H9 (cell line): ENCODE results near the gene TUT7. TPM values are rescaled to one million over a fixed set of nuclear protein-coding genes. Genes with fewer than 3 reads are reported as not detected.

Source experiments
- DNase-seq: peaks from one replicate; pipeline ENCODE4 v3.0.0-alpha.2; 2017
- H2AFZ ChIP-seq: one replicate; pipeline ENCODE4 v1.6.1; 2013; ENCODE audit warnings: mild to moderate bottlenecking, low read length, control low read depth, moderate library complexity
- H2AK5ac ChIP-seq: 2 replicates; pipeline ENCODE4 v1.6.1; 2013; ENCODE audit warnings: low read length, control low read depth, mixed read lengths; ENCODE audit not compliant: insufficient read length
- H2BK120ac ChIP-seq: one replicate; pipeline ENCODE4 v1.6.1; 2013; ENCODE audit warnings: low read depth, mild to moderate bottlenecking, low read length, control low read depth, inconsistent platforms; ENCODE audit not compliant: poor library complexity, severe bottlenecking
- H2BK12ac ChIP-seq: 2 replicates; pipeline ENCODE4 v1.6.1; 2013; ENCODE audit warnings: low read length, control low read depth, mixed read lengths, low read depth; ENCODE audit not compliant: insufficient read length
- H2BK15ac ChIP-seq: 2 replicates; pipeline ENCODE4 v1.6.1; 2013; ENCODE audit warnings: low read depth, low read length, control low read depth
- H2BK20ac ChIP-seq: one replicate; pipeline ENCODE4 v1.6.1; 2013; ENCODE audit warnings: low read depth, mild to moderate bottlenecking, low read length, control low read depth, inconsistent platforms; ENCODE audit not compliant: poor library complexity, severe bottlenecking
- H2BK5ac ChIP-seq: 2 replicates; pipeline ENCODE4 v1.6.1; 2013; ENCODE audit warnings: low read length, control low read depth, mixed read lengths; ENCODE audit not compliant: insufficient read length
- H3K14ac ChIP-seq: 2 replicates; pipeline ENCODE4 v1.6.1; 2013; ENCODE audit warnings: low read length, control low read depth; ENCODE audit not compliant: insufficient read depth
- H3K18ac ChIP-seq: 2 replicates; pipeline ENCODE4 v1.6.1; 2013; ENCODE audit warnings: low read depth, mild to moderate bottlenecking, mixed read lengths, low read length, control low read depth; ENCODE audit not compliant: insufficient read length
- H3K23ac ChIP-seq: 2 replicates; pipeline ENCODE4 v1.6.1; 2013; ENCODE audit warnings: low read length, control low read depth, mixed read lengths, low read depth; ENCODE audit not compliant: insufficient read length
- H3K23me2 ChIP-seq: 2 replicates; pipeline ENCODE4 v1.6.1; 2013; ENCODE audit warnings: low read depth, mild to moderate bottlenecking, mixed read lengths, low read length, control low read depth; ENCODE audit not compliant: insufficient read length, poor library complexity, severe bottlenecking
- H3K27ac ChIP-seq: 2 replicates; pipeline ENCODE4 v1.5.1; 2013; ENCODE audit warnings: low read length, control low read depth, mixed read lengths, low read depth; ENCODE audit not compliant: insufficient read length
- H3K27me3 ChIP-seq: 2 replicates; pipeline ENCODE4 v1.6.1; 2013; ENCODE audit warnings: low read length, control low read depth, inconsistent platforms; ENCODE audit not compliant: insufficient read depth
- H3K4ac ChIP-seq: 2 replicates; pipeline ENCODE4 v1.6.1; 2013; ENCODE audit warnings: low read depth, mild to moderate bottlenecking, control low read depth, inconsistent platforms, low read length, moderate library complexity
- H3K4me1 ChIP-seq: 2 replicates; pipeline ENCODE4 v1.6.1; 2013; ENCODE audit warnings: low read length, control low read depth, inconsistent platforms; ENCODE audit not compliant: insufficient read depth
- H3K4me2 ChIP-seq: 2 replicates; pipeline ENCODE4 v1.6.1; 2013; ENCODE audit warnings: low read length, control low read depth, mixed read lengths; ENCODE audit not compliant: insufficient read length, insufficient read depth
- H3K56ac ChIP-seq: 2 replicates; pipeline ENCODE4 v1.6.1; 2013; ENCODE audit warnings: low read depth, mild to moderate bottlenecking, mixed read lengths, low read length, control low read depth; ENCODE audit not compliant: insufficient read length
- H3K79me1 ChIP-seq: 2 replicates; pipeline ENCODE4 v1.6.1; 2013; ENCODE audit warnings: low read depth, mild to moderate bottlenecking, moderate library complexity, low read length, control low read depth, inconsistent platforms; ENCODE audit not compliant: insufficient read depth, poor library complexity, severe bottlenecking
- H3K79me2 ChIP-seq: 2 replicates; pipeline ENCODE4 v1.6.1; 2013; ENCODE audit warnings: low read length, control low read depth, inconsistent platforms; ENCODE audit not compliant: insufficient read depth
- H3K9ac ChIP-seq: 2 replicates; pipeline ENCODE4 v1.6.1; 2013; ENCODE audit warnings: low read length, control low read depth, mixed read lengths; ENCODE audit not compliant: insufficient read length; ENCODE audit errors: extremely low read depth
- H3K9me3 ChIP-seq: one replicate; pipeline ENCODE4 v1.6.1; 2013; ENCODE audit warnings: low read depth, low read length, inconsistent platforms; ENCODE audit not compliant: control insufficient read depth
- H3T11ph ChIP-seq: one replicate; pipeline ENCODE4 v1.6.1; 2013; ENCODE audit warnings: mild to moderate bottlenecking, low read length, control low read depth, inconsistent platforms
- H4K20me1 ChIP-seq: one replicate; pipeline ENCODE4 v1.6.1; 2013; ENCODE audit not compliant: control insufficient read depth, insufficient read length, insufficient read depth
- H4K5ac ChIP-seq: 2 replicates; pipeline ENCODE4 v1.6.1; 2013; ENCODE audit warnings: low read depth, mild to moderate bottlenecking, mixed read lengths, low read length, control low read depth; ENCODE audit not compliant: insufficient read length
- H4K8ac ChIP-seq: replicated peaks from 2 replicates; pipeline ENCODE4 v1.6.1; 2013; ENCODE audit warnings: low read length, control low read depth, mixed read lengths, low read depth; ENCODE audit not compliant: insufficient read length
- H4K91ac ChIP-seq: 2 replicates; pipeline ENCODE4 v1.6.1; 2013; ENCODE audit warnings: low read depth, mild to moderate bottlenecking, moderate library complexity, mixed read lengths, low read length, control low read depth; ENCODE audit not compliant: insufficient read length
- H3K27ac Mint-ChIP-seq, 3 experiments: 2 replicates in 2 of 3; 3 replicates in 1 of 3; pipeline ENCODE4 v1.8.0; 2020 to 2021; ENCODE audit warnings: mixed read lengths in 3 of 3, mild to moderate bottlenecking in 1 of 3, moderate library complexity in 1 of 3
- H3K27me3 Mint-ChIP-seq: 2 replicates; pipeline ENCODE4 v1.8.0; 2021; ENCODE audit warnings: low read depth, mild to moderate bottlenecking, moderate library complexity, mixed read lengths
- H3K36me3 Mint-ChIP-seq, 3 experiments: 2 replicates in 2 of 3; 3 replicates in 1 of 3; pipeline ENCODE4 v1.8.0; 2020 to 2021; ENCODE audit warnings: low read depth in 3 of 3, mixed read lengths in 3 of 3; ENCODE audit not compliant: insufficient read depth in 1 of 3
- H3K4me1 Mint-ChIP-seq, 2 experiments: 2 replicates each; pipeline ENCODE4 v1.8.0; 2020; ENCODE audit warnings: mixed read lengths in 2 of 2
- H3K4me3 Mint-ChIP-seq, 2 experiments: 2 replicates in 1 of 2; 3 replicates in 1 of 2; pipeline ENCODE4 v1.8.0; 2020 to 2021; ENCODE audit warnings: mild to moderate bottlenecking in 2 of 2, mixed read lengths in 2 of 2, moderate library complexity in 1 of 2
- H3K9me3 Mint-ChIP-seq, 2 experiments: 2 replicates in 1 of 2; 3 replicates in 1 of 2; pipeline ENCODE4 v1.8.0; 2020; ENCODE audit warnings: mild to moderate bottlenecking in 2 of 2, mixed read lengths in 2 of 2, moderate library complexity in 1 of 2
- WGBS: extraction: QIAGEN DNeasy Blood & Tissue Kit; methylation state at CpG from one replicate; pipeline ENCODE4 v1.1.7; 2013; ENCODE audit warnings: missing lambda C conversion rate, low lambda C conversion rate, mixed read lengths; ENCODE audit not compliant: insufficient read length; ENCODE audit errors: extremely low coverage; 5-methylcytosine and 5-hydroxymethylcytosine counted together
- total RNA-seq: library from RNA; stranded (reverse); gene quantifications from 2 replicates; pipeline ENCODE4 v1.2.1, GENCODE V29; 2021
- TF ChIP-seq, protein P1 (sequence below): fragments of 200-600 bp; sonication (generic); conservative IDR thresholded peaks from 3 replicates; pipeline ENCODE4 v1.8.0; 2021; ENCODE audit warnings: antibody characterized with exemption, mild to moderate bottlenecking

The TUT7 gene
- total RNA-seq, 1 experiment from 2014 or later, result 23.1 TPM

DNA sequence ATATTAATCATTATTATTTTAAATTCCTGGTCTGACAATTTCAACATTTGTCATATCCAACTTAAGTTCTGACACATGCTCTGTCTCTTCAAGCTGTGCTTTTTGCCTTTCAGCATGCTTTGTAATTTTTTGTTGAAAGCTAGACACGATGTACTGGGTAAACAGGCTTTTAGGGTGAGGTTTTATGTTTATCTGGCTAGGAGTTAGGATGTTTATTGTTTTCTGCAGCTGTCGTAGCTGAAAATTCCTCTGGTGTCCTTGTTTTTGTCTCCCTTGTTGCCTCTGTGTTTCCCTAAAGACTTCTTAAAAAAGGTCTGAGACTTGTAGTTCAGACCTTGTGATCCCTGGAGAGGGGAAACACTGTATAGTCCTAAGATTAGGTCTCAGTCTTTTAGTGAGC is 20.6 kb downstream of the TUT7 start:
- Histone ChIP-seq H4K8ac (no peak overlapping the region), H2BK12ac (no peak overlapping the region), H2AK5ac (no peak overlapping the region), H3K4ac (no peak overlapping the region), H4K20me1 (no peaks in the 10 kb centered on the region), H3K9ac (no peak overlapping the region), H3K4me1 (peaks cover under 1% of the 10 kb centered on the region; the same call in 1 of the 2 replicates), H3K79me1 (no peaks in the 10 kb centered on the region), H4K91ac (no peak overlapping the region), H2AFZ (no peak overlapping the region), H3K27me3 (no peaks in the 10 kb centered on the region), H3K14ac (no peak overlapping the region), H3K23ac (no peak overlapping the region), H3T11ph (no peak overlapping the region), H2BK120ac (no peak overlapping the region), H3K27ac (no peak overlapping the region), H2BK15ac (no peak overlapping the region), H4K5ac (no peak overlapping the region), H3K79me2 (no peaks in the 10 kb centered on the region), H3K4me2 (no peak overlapping the region), H3K56ac (no peak overlapping the region), H3K9me3 (no peaks in the 10 kb centered on the region), H2BK5ac (no peak overlapping the region), H3K18ac (no peak overlapping the region), H3K23me2 (no peaks in the 10 kb centered on the region), H2BK20ac (no peak overlapping the region)
- H3K27me3 Mint-ChIP-seq, result no peaks in the 10 kb centered on the region; the same call in 1 of the 2 replicates
- WGBS, result no CpG with 5 or more reads among the region's 2 CpGs
- no peak overlapping the region for H3K27ac Mint-ChIP-seq
- peaks cover 7 to 67% (median 56%) of the 10 kb centered on the region in 3 experiments; a peak in 6 of 7 replicates for H3K36me3 Mint-ChIP-seq
- no peak for DNase-seq
- H3K4me1 Mint-ChIP-seq, result peaks cover 2 to 8% of the 10 kb centered on the region in 2 experiments; a peak in 2 of 4 replicates
- H3K9me3 Mint-ChIP-seq, result no peaks in the 10 kb centered on the region
- no peak overlapping the region for H3K4me3 Mint-ChIP-seq
- TF ChIP-seq, protein P1, sequence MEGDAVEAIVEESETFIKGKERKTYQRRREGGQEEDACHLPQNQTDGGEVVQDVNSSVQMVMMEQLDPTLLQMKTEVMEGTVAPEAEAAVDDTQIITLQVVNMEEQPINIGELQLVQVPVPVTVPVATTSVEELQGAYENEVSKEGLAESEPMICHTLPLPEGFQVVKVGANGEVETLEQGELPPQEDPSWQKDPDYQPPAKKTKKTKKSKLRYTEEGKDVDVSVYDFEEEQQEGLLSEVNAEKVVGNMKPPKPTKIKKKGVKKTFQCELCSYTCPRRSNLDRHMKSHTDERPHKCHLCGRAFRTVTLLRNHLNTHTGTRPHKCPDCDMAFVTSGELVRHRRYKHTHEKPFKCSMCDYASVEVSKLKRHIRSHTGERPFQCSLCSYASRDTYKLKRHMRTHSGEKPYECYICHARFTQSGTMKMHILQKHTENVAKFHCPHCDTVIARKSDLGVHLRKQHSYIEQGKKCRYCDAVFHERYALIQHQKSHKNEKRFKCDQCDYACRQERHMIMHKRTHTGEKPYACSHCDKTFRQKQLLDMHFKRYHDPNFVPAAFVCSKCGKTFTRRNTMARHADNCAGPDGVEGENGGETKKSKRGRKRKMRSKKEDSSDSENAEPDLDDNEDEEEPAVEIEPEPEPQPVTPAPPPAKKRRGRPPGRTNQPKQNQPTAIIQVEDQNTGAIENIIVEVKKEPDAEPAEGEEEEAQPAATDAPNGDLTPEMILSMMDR, result no peak
